NB4 (cell line): Measurements from ENCODE around the gene C16orf87.

Experiments used
- DNase-seq: peaks from one replicate; pipeline ENCODE4 v3.0.0; 2010; ENCODE audit warnings: low read depth
- H3K4me3 ChIP-seq: one replicate; pipeline ENCODE4 v1.5.1; 2011; ENCODE audit warnings: mild to moderate bottlenecking, low read depth, low read length, moderate library complexity
- MAX ChIP-seq: IDR thresholded peaks from 2 replicates; pipeline ENCODE4 v1.6.1; 2011; ENCODE audit warnings: low read depth, low read length
- MYC ChIP-seq: IDR thresholded peaks from 2 replicates; pipeline ENCODE4 v1.6.1; 2011; ENCODE audit warnings: low read depth, low read length
- POLR2A ChIP-seq: IDR thresholded peaks from 2 replicates; pipeline ENCODE4 v1.6.1; 2011; ENCODE audit warnings: mild to moderate bottlenecking; ENCODE audit not compliant: insufficient read length; ENCODE audit errors: extremely low read depth
- TF ChIP-seq, protein P1 (sequence below): IDR thresholded peaks from one replicate; pipeline ENCODE4 v1.5.1; 2012; ENCODE audit warnings: low read depth, low read length

Gene C16orf87

GRCh38 chr16:46812781-46813540 is 18.0 kb downstream of the C16orf87 start:
- no peak for DNase-seq
- no peak overlapping the region for H3K4me3 ChIP-seq
- TF ChIP-seq, protein P1, sequence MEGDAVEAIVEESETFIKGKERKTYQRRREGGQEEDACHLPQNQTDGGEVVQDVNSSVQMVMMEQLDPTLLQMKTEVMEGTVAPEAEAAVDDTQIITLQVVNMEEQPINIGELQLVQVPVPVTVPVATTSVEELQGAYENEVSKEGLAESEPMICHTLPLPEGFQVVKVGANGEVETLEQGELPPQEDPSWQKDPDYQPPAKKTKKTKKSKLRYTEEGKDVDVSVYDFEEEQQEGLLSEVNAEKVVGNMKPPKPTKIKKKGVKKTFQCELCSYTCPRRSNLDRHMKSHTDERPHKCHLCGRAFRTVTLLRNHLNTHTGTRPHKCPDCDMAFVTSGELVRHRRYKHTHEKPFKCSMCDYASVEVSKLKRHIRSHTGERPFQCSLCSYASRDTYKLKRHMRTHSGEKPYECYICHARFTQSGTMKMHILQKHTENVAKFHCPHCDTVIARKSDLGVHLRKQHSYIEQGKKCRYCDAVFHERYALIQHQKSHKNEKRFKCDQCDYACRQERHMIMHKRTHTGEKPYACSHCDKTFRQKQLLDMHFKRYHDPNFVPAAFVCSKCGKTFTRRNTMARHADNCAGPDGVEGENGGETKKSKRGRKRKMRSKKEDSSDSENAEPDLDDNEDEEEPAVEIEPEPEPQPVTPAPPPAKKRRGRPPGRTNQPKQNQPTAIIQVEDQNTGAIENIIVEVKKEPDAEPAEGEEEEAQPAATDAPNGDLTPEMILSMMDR = no peak
- TF ChIP-seq POLR2A = no peak
- TF ChIP-seq MYC = no peak
- no peak for TF ChIP-seq MAX

DNA sequence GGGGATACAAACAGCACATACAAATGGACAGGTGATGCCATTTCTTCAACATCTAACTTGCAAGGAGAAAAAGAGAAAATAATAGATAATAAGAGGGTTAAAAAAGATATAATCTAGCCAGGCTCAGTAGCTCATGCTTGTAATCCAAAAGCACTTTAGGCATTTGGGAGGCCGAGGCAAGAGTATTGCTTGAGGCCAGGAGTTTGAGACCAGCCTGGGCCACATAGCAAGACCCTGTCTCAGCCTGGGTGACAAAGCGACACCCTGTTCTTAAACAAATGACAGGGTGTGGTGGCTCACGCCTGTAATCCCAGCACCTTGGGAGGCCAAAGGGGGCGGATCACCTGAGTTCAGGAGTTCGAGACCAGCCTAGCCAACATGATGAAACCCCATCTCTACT is 19.3 kb downstream of the C16orf87 start:
- TF ChIP-seq, protein P1 = no peak
- TF ChIP-seq MAX (no peak), POLR2A (no peak), MYC (no peak)
- no peak overlapping the region for H3K4me3 ChIP-seq
- DNase-seq = no peak

GRCh38 chr16:46808997-46809396 is 22.0 kb downstream of the C16orf87 start:
- TF ChIP-seq, protein P1 = no peak
- no peak for TF ChIP-seq MAX
- TF ChIP-seq POLR2A = no peak
- TF ChIP-seq MYC = no peak
- H3K4me3 ChIP-seq = no peak overlapping the region
- DNase-seq = no peak

GRCh38 chr16:46807336-46807735 is 23.6 kb downstream of the C16orf87 start:
- no peak overlapping the region for H3K4me3 ChIP-seq
- no peak for DNase-seq
- TF ChIP-seq, protein P1 = no peak
- no peak for TF ChIP-seq MAX
- no peak for TF ChIP-seq MYC
- TF ChIP-seq POLR2A = no peak

- TF ChIP-seq MYC = no peak
- TF ChIP-seq, protein P1 = no peak
- TF ChIP-seq MAX = no peak
- TF ChIP-seq POLR2A = no peak
- H3K4me3 ChIP-seq = no peak overlapping the region
- DNase-seq = no peak
These were observed 27.6 kb downstream of the C16orf87 start for GRCh38 chr16:46803373-46803772.
